HepG2 (cell line): Measurements from ENCODE around the gene TMX4. TPM values are rescaled to one million over a fixed set of nuclear protein-coding genes. Genes with fewer than 3 reads are reported as not detected.
A peak's percentile ranks its signal among the peaks of the same experiment; 100 is the strongest.

Experiments used
- ATRX ChIP-seq: sonication (generic); formaldehyde crosslinking; IDR thresholded peaks from 2 replicates; pipeline ENCODE4 v1.4.0; 2020; ENCODE audit warnings: missing genetic modification reagents, borderline replicate concordance
- FOSL2 ChIP-seq: sonication (generic); formaldehyde crosslinking; IDR thresholded peaks from 2 replicates; pipeline ENCODE4 v1.4.0; 2020; ENCODE audit warnings: missing genetic modification reagents
- HOXA9 ChIP-seq: sonication (generic); formaldehyde crosslinking; IDR thresholded peaks from 2 replicates; pipeline ENCODE4 v1.8.1; 2022; ENCODE audit warnings: missing genetic modification reagents, mild to moderate bottlenecking, moderate library complexity, borderline replicate concordance
- MTF1 ChIP-seq: sonication (generic); formaldehyde crosslinking; IDR thresholded peaks from 2 replicates; pipeline ENCODE4 v1.5.0; 2020; ENCODE audit warnings: missing genetic modification reagents
- RAD51 ChIP-seq: fragments of 450-650 bp; IDR thresholded peaks from 2 replicates; pipeline ENCODE4 v1.6.1; 2016; ENCODE audit warnings: borderline replicate concordance
- SIN3A ChIP-seq: IDR thresholded peaks from 2 replicates; pipeline ENCODE4 v1.6.1; 2011; ENCODE audit warnings: low read depth, mild to moderate bottlenecking, control low read depth, low read length, borderline replicate concordance
- SPEN ChIP-seq: sonication (generic); formaldehyde crosslinking; IDR thresholded peaks from 2 replicates; pipeline ENCODE4 v1.5.1; 2020; ENCODE audit warnings: low read depth, mild to moderate bottlenecking, missing genetic modification reagents
- ZBTB40 ChIP-seq, 2 experiments: fragments of 450-650 bp in 1 of 2; sonication (generic) in 1 of 2; formaldehyde crosslinking in 1 of 2; IDR thresholded peaks; 2 replicates each; pipeline versions ENCODE4 v1.6.1 to v1.8.0; 2016 to 2022; ENCODE audit warnings: antibody characterized with exemption in 1 of 2, mild to moderate bottlenecking in 1 of 2, missing genetic modification reagents in 1 of 2
- ZNF136 ChIP-seq: sonication (generic); formaldehyde crosslinking; IDR thresholded peaks from 2 replicates; pipeline ENCODE4 v1.8.1; 2022; ENCODE audit warnings: low read depth, mild to moderate bottlenecking, moderate library complexity, missing genetic modification reagents
- ZSCAN12 ChIP-seq: sonication (generic); formaldehyde crosslinking; IDR thresholded peaks from 2 replicates; pipeline ENCODE4 v1.9.0; 2021; ENCODE audit warnings: mild to moderate bottlenecking, missing genetic modification reagents
- polyA plus RNA-seq, 8 experiments: library from polyadenylated mRNA; depleted of rRNA in 3 of 8; stranded (reverse) in 7 of 8; unstranded in 1 of 8; fragments of >200 nt; fragmentation: Illumina TruSeq in 4 of 8; extraction: Trizol in 4 of 8; gene quantifications; 2 replicates each; pipeline versions ENCODE4 v1.2.1 to v1.2.3, GENCODE V29; 2011 to 2016; ENCODE audit warnings: low read depth in 4 of 8, missing spikeins in 1 of 8, mixed read lengths in 1 of 8; ENCODE audit not compliant: insufficient read depth in 1 of 8
- total RNA-seq, 5 experiments: library from RNA; depleted of rRNA; stranded (reverse); fragments of >200 nt; fragmentation: Illumina TruSeq; extraction: Trizol; gene quantifications; 2 replicates each; pipeline ENCODE4 v1.2.3, GENCODE V29; 2016; ENCODE audit warnings: low read depth in 1 of 5
- TF ChIP-seq, protein P1 (sequence below): sonication (generic); formaldehyde crosslinking; IDR thresholded peaks from 2 replicates; pipeline ENCODE4 v1.8.0; 2023; ENCODE audit warnings: mild to moderate bottlenecking, missing genetic modification reagents
- TF ChIP-seq, protein P2 (sequence below): sonication (generic); formaldehyde crosslinking; IDR thresholded peaks from 2 replicates; pipeline ENCODE4 v1.4.0; 2020; ENCODE audit warnings: missing genetic modification reagents, mild to moderate bottlenecking, borderline replicate concordance
- TF ChIP-seq, protein P3 (sequence below): sonication (generic); formaldehyde crosslinking; IDR thresholded peaks from 2 replicates; pipeline ENCODE4 v1.8.0; 2022; ENCODE audit warnings: mild to moderate bottlenecking, missing genetic modification reagents; ENCODE audit not compliant: insufficient replicate concordance
- TF ChIP-seq, protein P4 (sequence below): sonication (generic); formaldehyde crosslinking; IDR thresholded peaks from 2 replicates; pipeline ENCODE4 v1.4.0; 2020; ENCODE audit warnings: mild to moderate bottlenecking, missing genetic modification reagents

Gene TMX4
- total and polyA plus RNA-seq, 2 of the 13 experiments (the other 11 are each of a cell fraction or from before 2014, with no cell fraction given): 7.6 to 21.4 TPM

DNA sequence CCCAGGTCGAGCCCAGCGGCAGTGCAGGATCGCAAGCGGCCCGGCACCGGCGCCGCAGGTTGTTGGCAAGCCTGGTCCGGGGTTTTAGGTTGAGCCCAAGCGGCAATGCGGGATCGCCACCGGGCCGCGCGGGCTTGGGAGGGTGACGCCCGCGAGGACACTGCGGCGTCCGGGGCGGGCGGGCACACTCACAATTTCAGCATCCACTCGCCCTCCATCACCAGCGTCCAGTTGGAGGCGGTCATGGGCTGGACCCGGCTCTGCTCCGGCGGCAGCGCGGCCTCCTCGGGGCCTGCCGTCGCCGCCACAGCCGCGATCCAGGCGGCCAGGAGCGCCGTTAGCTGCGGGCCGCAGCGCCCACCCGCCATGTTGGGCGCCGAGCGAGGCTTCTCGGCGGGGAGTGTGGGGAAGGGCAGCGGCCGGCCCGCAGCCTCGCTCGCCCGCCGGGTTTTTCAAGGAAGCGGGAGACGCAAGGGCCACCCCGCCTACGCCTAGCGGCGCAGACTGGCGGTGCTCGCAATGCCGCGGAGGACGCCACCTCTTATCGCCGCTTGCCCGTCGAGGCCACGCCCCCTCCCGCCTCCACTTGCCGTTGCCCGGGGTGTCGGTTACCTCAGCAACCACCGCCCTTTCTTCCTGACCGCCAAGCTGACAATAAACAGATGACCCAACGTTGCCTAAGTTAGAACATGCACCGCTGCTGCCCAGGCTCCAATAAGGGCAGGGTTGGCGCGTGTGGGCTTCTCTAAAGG lies at the start of gene TMX4 (continued):
- TF ChIP-seq, protein P1, sequence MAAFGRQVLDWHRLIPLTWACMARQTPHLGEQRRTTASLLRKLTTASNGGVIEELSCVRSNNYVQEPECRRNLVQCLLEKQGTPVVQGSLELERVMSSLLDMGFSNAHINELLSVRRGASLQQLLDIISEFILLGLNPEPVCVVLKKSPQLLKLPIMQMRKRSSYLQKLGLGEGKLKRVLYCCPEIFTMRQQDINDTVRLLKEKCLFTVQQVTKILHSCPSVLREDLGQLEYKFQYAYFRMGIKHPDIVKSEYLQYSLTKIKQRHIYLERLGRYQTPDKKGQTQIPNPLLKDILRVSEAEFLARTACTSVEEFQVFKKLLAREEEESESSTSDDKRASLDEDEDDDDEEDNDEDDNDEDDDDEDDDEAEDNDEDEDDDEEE (CRISPR knock-in tag): peak; percentile 96
- TF ChIP-seq, protein P2, sequence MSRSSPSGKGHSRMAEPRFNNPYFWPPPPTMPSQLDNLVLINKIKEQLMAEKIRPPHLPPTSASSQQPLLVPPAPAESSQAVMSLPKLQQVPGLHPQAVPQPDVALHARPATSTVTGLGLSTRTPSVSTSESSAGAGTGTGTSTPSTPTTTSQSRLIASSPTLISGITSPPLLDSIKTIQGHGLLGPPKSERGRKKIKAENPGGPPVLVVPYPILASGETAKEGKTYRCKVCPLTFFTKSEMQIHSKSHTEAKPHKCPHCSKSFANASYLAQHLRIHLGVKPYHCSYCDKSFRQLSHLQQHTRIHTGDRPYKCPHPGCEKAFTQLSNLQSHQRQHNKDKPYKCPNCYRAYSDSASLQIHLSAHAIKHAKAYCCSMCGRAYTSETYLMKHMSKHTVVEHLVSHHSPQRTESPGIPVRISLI (CRISPR knock-in tag): peak; percentile 53; the same call in 1 of the 2 replicates
- TF ChIP-seq MTF1 (CRISPR knock-in tag): peak; percentile 68
- no peak for TF ChIP-seq RAD51
- TF ChIP-seq ZBTB40 (IDR thresholded peaks at IDR 0.05): no peak
- peak; percentile 90 for TF ChIP-seq ZBTB40 (CRISPR knock-in tag; IDR thresholded peaks at IDR 0.05)
- peak; percentile 94; the same call in 1 of the 2 replicates for TF ChIP-seq HOXA9 (CRISPR knock-in tag)
- TF ChIP-seq, protein P3, sequence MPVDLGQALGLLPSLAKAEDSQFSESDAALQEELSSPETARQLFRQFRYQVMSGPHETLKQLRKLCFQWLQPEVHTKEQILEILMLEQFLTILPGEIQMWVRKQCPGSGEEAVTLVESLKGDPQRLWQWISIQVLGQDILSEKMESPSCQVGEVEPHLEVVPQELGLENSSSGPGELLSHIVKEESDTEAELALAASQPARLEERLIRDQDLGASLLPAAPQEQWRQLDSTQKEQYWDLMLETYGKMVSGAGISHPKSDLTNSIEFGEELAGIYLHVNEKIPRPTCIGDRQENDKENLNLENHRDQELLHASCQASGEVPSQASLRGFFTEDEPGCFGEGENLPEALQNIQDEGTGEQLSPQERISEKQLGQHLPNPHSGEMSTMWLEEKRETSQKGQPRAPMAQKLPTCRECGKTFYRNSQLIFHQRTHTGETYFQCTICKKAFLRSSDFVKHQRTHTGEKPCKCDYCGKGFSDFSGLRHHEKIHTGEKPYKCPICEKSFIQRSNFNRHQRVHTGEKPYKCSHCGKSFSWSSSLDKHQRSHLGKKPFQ (CRISPR knock-in tag): no peak
- TF ChIP-seq, protein P4, sequence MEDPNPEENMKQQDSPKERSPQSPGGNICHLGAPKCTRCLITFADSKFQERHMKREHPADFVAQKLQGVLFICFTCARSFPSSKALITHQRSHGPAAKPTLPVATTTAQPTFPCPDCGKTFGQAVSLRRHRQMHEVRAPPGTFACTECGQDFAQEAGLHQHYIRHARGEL (CRISPR knock-in tag): no peak
- peak; percentile 95; the same call in 1 of the 2 replicates for TF ChIP-seq ZSCAN12
- peak; percentile 60; the same call in 1 of the 2 replicates for TF ChIP-seq FOSL2 (CRISPR knock-in tag)
- peak; percentile 51; the same call in 1 of the 2 replicates for TF ChIP-seq SIN3A
- 0 out of 2 replicates have a peak, but pooled peaks have one; percentile 1 for TF ChIP-seq ZNF136 (CRISPR knock-in tag)
- peak; percentile 89 for TF ChIP-seq SPEN (CRISPR knock-in tag)
- TF ChIP-seq ATRX (CRISPR knock-in tag): no peak
